ENCODE measurements around the gene SLC4A5. TPM values are rescaled to one million over a fixed set of nuclear protein-coding genes. Genes with fewer than 3 reads are reported as not detected.

The SLC4A5 gene
- total and polyA plus RNA-seq, 11 donors = 0.36 to 4.1 (median 1.6) TPM

DNA sequence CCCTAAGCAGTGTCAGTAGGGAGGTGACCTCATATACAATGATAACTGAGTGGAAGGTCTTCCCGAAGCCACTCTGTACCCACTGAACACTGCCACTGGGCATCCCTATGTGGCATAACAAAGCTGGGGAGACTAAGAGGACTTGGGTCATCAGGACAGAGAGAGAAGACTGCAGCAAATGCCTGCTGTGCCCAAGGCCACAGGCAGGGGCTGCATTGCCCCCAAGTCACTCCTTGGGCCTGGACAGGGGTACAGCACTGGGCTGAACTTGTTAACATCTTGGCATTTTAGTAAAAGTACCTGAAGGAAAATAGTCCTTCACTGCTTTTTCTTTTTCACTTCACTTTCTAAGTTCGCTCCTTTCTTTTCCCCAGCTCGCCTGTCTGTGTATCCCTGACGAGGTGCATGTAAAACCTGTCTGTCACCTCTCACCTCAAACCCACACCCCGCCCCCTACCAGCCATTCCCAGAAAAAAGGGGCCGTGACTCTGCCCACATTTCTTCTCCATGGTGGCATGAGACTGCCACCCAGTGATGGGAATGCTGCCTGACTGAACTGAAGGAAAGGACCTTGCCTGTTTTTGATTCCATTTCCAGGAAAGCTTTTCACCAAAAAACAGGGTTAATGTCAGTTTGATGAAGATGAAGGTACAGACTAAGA is 81.9 kb downstream of the SLC4A5 start:
- Histone ChIP-seq H3K36me3 (no peaks in the 10 kb centered on the region), H3K27ac (peak overlapping the region in 1 of 12 donors; percentile 27), H3K4me1 (peaks cover 0 to 3% (median 0%) of the 10 kb centered on the region in 12 donors), H3K4me3 (no peak overlapping the region), H3K9me3 (no peaks in the 10 kb centered on the region), H3K27me3 (no peaks in the 10 kb centered on the region)
- TF ChIP-seq, protein P1, sequence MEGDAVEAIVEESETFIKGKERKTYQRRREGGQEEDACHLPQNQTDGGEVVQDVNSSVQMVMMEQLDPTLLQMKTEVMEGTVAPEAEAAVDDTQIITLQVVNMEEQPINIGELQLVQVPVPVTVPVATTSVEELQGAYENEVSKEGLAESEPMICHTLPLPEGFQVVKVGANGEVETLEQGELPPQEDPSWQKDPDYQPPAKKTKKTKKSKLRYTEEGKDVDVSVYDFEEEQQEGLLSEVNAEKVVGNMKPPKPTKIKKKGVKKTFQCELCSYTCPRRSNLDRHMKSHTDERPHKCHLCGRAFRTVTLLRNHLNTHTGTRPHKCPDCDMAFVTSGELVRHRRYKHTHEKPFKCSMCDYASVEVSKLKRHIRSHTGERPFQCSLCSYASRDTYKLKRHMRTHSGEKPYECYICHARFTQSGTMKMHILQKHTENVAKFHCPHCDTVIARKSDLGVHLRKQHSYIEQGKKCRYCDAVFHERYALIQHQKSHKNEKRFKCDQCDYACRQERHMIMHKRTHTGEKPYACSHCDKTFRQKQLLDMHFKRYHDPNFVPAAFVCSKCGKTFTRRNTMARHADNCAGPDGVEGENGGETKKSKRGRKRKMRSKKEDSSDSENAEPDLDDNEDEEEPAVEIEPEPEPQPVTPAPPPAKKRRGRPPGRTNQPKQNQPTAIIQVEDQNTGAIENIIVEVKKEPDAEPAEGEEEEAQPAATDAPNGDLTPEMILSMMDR (IDR thresholded peaks at IDR 0.05) = peak; percentile 29 to 71 (median 49)
- no peak for TF ChIP-seq POLR2A (IDR thresholded peaks at IDR 0.05)
- peak; percentile 43 to 80 (median 68) for ATAC-seq
- peak in 4 of 5 donors; percentile 34 to 53 (median 40) for DNase-seq
- intact Hi-C loops (cut with DNase I) = loop anchor here in 3 of 10 donors (5.0 to 10.0 kb wide), 2 partner anchors 71 to 133 kb away; no protein-coding TSS in a partner anchor
- WGBS, 4 donors = 39 to 62% (median 53%) methylated on average over 6 of the region's 6 CpGs

DNA sequence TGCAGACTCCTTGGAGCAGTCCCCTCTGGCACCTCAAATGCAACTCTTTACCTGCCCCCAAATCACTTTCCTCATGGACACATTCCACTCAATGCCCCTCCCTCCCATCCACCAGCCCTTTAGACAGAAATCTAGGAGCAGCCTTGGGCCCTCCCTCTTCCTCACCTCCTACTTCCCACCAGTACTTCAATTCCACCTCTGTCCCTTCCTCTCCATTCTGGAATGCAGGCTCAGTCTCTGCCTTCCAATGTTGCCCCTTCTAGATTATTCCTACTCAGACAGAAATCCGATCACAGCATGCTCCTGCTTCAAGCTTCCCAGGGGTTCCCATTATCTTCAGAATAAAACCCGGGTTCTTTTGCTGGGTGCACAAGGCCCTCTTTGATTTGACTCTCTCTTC is 82.7 kb downstream of the SLC4A5 start:
- Histone ChIP-seq H3K36me3 (no peaks in the 10 kb centered on the region), H3K27me3 (no peaks in the 10 kb centered on the region), H3K9me3 (no peaks in the 10 kb centered on the region), H3K4me3 (no peak overlapping the region), H3K4me1 (peaks cover 0 to 3% (median 0%) of the 10 kb centered on the region in 12 donors), H3K27ac (no peak overlapping the region)
- TF ChIP-seq POLR2A (IDR thresholded peaks at IDR 0.05) = no peak
- TF ChIP-seq, protein P1 (IDR thresholded peaks at IDR 0.05) = no peak
- WGBS, 4 donors = 64 to 69% (median 69%) methylated on average over 2 of the region's 2 CpGs
- intact Hi-C loops (cut with DNase I) = loop anchor here in 3 of 10 donors (5.0 to 10.0 kb wide), 2 partner anchors 72 to 134 kb away; no protein-coding TSS in a partner anchor
- DNase-seq (no peak), ATAC-seq (no peak)

DNA sequence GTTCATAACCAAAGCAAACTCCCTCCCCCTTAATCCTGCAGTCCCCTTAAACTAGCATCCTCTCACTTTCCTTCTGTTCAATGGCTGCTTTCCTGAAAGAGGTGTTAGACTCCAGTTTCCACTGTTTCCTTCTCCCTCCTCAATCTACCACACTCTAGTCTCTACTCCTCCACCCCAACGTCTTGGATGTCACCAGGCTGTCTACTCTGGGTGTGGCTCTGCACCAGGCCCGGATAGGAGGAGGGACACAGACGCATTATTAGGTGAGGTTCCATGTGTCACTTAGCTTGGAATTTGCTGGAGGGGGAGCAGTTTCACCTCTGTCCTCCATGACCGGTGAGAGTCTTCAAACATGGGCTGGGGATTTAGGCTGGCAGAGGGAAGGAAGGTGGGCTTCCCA is 83.5 kb downstream of the SLC4A5 start:
- no peak for DNase-seq
- Histone ChIP-seq H3K36me3 (no peaks in the 10 kb centered on the region), H3K4me3 (no peak overlapping the region), H3K9me3 (no peaks in the 10 kb centered on the region), H3K4me1 (peaks cover 0 to 3% (median 0%) of the 10 kb centered on the region in 12 donors), H3K27ac (no peak overlapping the region), H3K27me3 (no peaks in the 10 kb centered on the region)
- TF ChIP-seq POLR2A (IDR thresholded peaks at IDR 0.05) = no peak
- ATAC-seq = no peak
- 83 to 88% (median 85%) methylated on average over 4 of the region's 4 CpGs for WGBS, 4 donors
- intact Hi-C loops (cut with DNase I) = loop anchor here in 7 of 10 donors (5.0 to 10.0 kb wide), 5 partner anchors 73 to 435 kb away; partner anchors contain the start of gene STAMBP (in 2 of the 7)

DNA sequence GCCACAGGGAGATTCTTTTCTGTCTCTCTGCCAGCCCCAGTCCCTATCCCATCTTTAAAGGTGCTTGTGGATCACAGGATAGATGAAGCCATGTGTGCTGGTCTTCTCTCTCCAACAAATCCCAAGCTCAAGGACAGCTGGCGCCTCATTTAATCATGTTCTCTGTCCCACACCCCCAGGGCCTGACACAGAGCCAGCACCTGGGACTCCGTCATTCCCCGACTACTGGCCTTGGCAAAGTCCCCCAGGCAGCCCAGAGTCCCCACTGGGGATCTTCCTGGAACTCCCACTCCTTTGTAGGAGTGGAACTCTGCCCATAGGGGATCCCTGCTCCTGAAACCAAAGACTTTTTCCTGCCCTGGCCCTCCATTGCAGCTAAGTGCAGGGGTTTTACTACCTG is 84.0 kb downstream of the SLC4A5 start:
- Histone ChIP-seq H3K27ac (no peak overlapping the region), H3K36me3 (no peaks in the 10 kb centered on the region), H3K9me3 (no peaks in the 10 kb centered on the region), H3K27me3 (no peaks in the 10 kb centered on the region), H3K4me1 (peaks cover 0 to 6% (median 0%) of the 10 kb centered on the region in 12 donors), H3K4me3 (no peak overlapping the region)
- TF ChIP-seq, protein P1 (IDR thresholded peaks at IDR 0.05) = no peak
- no peak for TF ChIP-seq POLR2A (IDR thresholded peaks at IDR 0.05)
- DNase-seq (no peak), ATAC-seq (no peak)
- intact Hi-C loops (cut with DNase I) = loop anchor here in 5 of 10 donors (5.0 to 10.0 kb wide), 4 partner anchors 73 to 434 kb away; partner anchors contain the start of gene STAMBP (in 2 of the 5)
- WGBS, 4 donors = 79 to 92% (median 90%) methylated on average over 3 of the region's 3 CpGs

All from heart left ventricle (tissue), 16 donors.